Non-pigmented ciliary epithelial cell (primary cell): Measurements from ENCODE around the gene KAZN.

Experiments
- DNase-seq: peaks from one replicate; pipeline ENCODE4 v3.0.0-alpha.2; 2010; ENCODE audit warnings: low read depth

The KAZN gene

GRCh38 chr1:14857436-14858195 lies 259.1 kb downstream of the KAZN start:
- DNase-seq, result no peak

DNA sequence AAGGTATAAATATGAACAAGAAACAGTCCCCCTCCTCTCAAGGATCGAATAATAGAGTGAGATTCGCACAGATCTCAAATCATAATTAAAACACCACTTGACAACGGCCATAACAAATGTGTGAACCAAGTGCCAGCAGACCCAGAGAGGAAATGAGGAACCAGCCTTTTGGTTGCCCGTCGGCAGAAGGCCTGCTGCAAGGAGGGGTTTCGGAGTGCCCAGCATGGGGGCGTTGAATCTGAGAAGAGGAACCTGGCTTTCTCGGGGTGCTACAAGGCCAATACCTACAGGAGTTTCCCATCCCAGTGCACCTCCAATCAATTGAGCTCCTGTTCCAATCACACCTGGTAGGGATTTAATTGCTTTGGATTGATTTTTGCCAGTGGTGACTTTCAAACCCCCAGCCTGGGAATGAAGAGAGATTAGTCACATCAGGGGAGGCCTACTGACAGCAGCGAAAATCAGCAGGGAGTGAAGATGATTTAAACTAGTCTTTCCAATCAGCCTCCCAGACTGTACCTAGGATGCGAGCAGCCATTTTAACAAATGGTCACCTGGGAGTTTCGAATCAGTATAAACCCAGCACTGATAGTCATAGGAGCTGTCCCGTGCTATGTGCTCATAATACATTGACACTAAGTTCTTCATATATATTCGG lies 263.8 kb downstream of the KAZN start:
- no peak for DNase-seq

- no peak for DNase-seq
Observed at GRCh38 chr1:14865106-14865505, 266.6 kb downstream of the KAZN start.

- no peak for DNase-seq
Observed at GRCh38 chr1:14866911-14867612, 268.6 kb downstream of the KAZN start.

DNA sequence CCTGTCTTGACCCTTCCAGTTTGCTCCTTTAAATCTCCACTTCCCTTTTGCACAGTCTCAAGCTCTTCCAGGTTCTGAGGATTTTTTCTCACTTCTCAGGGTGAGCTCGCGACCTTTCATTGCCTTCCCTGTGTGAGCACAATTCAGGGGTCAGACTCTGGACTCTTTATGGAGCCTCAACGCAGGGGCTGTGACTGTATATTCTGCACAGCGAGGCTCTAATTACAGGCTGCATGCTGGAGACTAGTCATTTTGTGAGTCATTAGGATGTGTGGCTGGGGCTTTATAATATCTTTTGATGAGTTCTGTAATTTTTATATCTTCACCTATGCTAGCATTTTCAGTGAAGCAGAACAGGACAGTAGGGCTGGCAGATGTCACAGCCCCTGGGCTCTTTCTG lies 270.7 kb downstream of the KAZN start:
- no peak for DNase-seq

DNA sequence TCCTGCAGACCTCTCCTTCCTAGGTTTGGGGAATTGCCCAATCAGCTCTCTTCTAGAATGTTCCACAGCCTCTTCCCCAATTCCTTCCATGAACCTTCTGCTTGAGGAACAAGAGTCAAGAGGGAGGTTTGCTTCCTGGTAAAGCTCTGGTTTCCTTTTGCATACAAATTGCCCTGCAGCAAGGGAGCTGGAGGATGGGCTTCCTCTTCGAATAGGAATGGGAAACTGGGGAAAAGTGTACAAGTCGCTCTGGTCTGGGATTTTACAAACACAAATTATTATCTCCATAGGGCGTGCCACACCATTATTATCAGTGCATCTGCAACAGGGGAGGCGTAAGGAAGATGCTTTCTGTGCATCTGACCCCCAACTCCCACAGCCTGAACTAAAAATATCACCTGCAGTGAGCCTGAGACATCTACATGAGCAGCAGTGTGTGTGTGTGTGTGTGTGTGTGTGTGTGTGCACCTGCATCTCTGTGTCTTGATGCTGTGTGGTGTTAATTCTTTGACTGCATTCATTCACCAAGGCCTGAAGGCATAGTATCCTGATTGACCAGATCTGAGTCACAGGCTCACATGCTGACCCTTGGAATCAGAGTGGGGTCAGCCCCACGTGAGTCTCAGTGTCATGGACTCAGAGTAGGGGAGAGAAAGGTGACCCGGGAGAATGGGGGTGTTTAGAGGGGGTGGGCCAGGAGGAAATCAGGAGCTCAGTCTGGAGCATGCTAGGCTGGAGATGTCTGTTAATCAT lies 272.9 kb downstream of the KAZN start:
- DNase-seq, result no peak

GRCh38 chr1:14872762-14873161 lies 274.3 kb downstream of the KAZN start:
- DNase-seq, result no peak

DNA sequence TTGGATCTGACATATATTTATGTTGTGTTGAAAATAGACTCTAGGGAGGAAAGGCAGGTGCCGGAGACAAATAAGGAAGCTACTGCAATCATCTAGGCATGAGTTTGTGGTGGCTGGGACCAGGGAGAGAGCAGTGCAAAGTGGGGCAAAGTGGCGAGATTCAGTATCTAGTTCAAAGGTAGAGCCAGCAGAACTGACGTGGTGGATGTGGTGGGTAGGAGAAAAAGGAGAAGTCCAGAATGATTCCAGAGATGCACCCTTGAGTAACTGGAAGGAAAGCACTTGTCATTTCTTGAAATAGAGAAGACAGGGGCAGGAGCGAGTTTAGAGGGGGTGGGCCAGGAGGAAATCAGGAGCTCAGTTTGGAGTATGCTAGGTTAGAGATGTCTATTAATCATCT lies 275.2 kb downstream of the KAZN start:
- DNase-seq, result no peak

GRCh38 chr1:14875524-14876509 lies 277.3 kb downstream of the KAZN start:
- DNase-seq, result no peak

DNA sequence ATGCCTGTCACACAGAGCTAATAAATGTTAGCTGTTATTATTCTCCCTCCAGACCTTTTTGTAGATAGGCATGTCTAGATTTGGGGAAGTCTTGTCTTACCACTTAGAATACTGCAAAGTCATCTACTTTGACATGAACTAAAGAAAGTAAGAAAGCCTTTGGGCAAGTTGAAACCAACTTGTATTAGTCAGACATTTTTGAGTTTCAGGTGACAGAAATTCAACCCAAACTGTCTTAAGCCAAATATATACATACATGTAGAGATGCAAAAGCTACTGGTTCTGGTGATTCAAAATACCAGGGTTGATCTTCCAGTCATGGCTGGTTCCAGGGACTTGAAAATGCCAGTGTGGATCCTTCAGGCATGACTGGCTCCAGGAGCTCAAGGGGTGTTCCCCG lies 278.3 kb downstream of the KAZN start:
- DNase-seq, result no peak

GRCh38 chr1:14877224-14877623 lies 278.7 kb downstream of the KAZN start:
- DNase-seq, result no peak

DNA sequence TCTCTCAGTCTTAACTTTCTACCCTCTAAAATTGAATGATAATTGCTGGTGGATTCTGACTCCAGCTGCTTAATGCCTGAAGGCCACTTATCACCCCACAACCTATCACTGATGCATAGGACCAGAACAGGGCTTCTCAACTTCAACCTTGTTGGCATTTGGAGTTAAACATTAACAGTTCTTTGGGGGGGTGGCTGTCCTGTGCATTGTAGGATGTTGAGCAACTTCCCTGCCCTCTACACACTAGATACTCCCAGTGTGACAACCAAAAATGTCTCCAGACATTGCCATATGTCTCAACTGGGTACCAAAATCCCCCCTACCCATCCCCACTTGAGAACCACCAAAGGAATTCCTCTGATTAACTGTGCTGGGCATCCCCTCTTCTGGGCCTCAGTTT lies 279.6 kb downstream of the KAZN start:
- DNase-seq, result no peak

DNA sequence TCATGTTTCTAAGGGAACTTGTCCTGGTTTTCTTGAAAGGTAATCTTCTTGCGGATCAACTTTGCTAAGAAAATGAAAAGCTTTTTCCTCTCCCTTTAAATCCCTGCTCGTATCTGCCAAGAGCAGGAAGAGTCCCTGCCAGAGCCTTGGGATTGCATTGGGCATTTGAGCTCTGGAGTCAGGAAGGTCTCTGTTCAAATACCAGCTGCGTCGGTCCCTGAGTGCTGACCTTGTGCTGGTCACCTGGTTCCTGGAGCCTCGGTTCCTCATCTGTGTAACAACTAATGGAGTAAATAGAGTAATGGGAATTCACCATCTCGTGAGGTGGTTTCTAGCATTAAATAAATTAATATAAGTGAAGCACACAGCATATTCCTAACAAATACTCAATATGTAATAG lies 280.5 kb downstream of the KAZN start:
- no peak for DNase-seq

DNA sequence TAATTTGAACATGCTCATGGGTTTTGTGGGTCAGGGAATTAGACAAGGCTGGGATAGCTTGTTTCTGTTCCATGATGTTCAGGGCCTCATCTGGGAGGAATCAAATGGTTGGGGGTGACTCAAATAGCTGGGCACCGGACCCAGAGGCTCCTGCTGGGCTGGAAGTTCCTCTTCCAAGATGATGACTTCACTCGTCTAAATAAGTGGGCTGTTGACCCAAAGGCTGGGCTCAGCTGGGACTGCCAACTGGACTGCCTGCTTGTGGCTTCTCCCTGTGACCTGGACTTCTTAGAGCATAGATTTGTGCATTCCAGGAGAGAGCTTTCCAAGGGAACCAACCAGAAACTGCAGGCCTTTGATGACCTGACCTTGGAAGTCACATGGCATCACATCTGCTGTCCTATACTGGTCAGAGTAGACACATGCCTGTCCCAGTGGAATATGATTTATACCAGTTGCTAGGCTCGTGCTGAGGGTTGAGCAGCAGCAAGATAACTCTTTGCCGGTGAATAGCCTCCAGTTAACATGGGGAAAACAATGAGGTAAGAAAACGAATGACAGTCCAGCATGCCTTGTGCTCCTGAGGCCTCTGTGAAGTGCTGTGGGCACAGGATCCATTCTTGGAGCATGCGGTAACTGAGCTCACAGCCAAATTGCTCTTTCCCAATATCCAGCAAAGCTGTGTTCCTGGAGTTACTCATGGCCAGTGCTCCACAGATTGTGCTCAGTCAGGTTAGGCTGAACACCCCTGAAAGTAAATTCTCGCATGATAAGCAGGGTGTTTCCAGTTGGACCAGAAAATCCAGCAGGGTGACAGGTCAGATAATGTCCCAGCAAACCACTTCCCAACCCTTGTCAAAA lies 282.2 kb downstream of the KAZN start:
- DNase-seq, result no peak

DNA sequence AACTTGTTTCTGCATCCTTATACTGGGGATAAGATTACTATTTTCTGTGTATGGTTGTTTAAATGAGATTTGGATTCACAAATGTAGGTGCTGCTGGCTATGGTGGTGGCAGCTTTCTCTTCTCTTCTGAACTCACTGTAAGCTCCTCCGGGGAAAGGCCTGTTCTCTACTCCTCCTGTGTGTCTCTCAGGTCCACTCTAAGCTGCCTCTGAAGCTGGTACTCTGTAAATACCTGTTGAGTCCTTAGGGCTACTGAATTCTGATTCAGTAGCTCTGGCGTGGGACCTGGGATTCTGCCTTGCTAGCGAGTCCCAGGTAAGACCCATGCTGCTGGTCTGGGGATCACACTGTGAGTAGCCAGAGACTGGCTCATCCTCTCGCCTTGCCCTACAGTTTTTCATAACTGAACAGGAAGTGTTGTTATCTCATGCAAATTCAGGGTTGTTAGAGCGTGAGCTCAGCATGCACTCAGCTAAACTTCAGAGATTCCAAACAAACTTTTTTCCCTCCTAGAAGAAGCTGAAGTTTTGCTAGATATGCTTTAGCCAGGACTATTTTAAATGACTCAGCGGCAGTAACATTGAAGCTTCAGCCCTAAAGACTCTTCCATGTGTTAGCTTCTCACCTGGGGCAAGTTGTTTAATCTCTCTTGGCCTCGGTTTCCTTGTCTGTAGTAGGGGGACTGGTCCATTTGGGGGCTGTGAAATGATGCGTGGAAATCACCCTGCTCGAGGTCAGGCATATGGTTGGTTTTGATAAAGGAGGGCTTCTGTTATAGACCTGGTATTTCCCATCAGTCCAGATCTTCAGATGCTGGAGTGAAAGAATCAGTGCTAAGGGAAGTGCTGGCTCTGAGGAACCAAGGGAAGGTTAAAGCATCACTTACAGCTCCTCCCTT lies 283.5 kb downstream of the KAZN start:
- DNase-seq, result no peak

- DNase-seq, result no peak
Observed at GRCh38 chr1:14884614-14885175, 286.2 kb downstream of the KAZN start.

DNA sequence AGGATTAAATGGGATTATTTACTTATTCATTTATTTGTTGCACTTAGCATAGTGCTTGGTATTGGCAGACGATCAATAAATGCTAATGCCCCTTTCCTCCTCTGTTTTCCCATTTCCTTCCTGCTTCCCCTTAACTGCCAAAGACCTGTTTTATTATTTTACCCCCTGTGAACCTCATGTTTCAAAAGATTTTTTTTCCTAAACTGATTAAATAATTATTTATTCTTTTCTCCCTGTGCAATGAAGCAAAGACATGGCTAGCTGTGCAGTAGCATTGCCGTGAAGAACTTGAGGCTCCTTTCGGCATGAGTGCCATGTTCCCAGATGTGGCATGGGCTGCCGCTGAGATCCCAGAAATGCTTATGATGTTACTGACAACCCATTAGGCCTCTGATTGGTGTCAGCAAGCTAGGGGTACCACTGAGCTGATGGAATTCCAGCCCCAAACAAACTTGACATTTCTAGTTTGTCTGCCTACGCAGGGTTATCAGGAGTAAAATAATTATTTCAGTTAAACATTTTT lies 288.6 kb downstream of the KAZN start:
- no peak for DNase-seq

DNA sequence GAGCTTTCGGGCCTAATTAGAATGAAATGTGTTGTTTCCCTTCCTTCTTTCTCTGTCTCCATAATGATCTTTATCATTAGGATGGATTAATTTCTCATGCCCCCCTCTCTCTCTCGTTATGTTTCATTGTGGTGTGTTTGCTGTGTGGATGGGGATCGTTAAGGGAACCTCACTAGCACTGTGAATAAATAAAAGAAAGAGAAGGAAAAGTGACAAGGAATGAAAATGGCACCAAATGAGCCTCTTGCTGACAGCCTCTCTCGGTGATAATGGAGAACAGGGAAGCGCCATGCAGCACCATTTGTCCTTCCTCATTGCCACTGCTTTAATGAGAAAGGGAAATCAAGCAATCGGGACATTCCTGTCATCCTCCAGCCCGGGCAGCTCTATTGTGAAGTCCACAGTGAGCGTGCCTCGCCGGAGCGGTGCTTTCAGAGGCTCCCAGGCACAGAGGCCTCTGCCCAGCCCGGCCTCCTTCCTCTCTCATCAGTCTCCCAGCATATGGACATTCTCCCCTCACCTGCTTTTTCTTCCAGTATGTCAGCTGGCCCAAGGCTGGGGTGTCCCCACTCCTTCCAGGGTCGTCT lies 289.4 kb downstream of the KAZN start:
- no peak for DNase-seq
